B cell (primary cell): ENCODE data around the gene CCDC80. TPM values are rescaled to one million over a fixed set of nuclear protein-coding genes. Genes with fewer than 3 reads are reported as not detected.

Experiments used
- ATAC-seq: fragments of 200-7000 bp; cut with Tn5 transposase; one replicate; pipeline ENCODE4 v1.10.0; 2021; ENCODE audit warnings: low read depth, mild to moderate bottlenecking, moderate number of reproducible peaks, moderate library complexity
- CTCF ChIA-PET: fragments of 350-600 bp; sonication (Branson Sonifier 250); formaldehyde crosslinking; loops from one replicate; lab custom pipeline; 2021; ENCODE audit warnings: antibody characterized with exemption, inconsistent platforms; lab: Charles Lee
- POLR2A ChIA-PET: fragments of 350-600 bp; sonication (Branson Sonifier 250); formaldehyde crosslinking; loops from one replicate; lab custom pipeline; 2021; ENCODE audit warnings: antibody characterized with exemption; lab: Charles Lee
- DNase-seq: peaks from one replicate; pipeline ENCODE4 v3.0.0; 2013
- H2AFZ ChIP-seq: 2 replicates; pipeline ENCODE4 v1.6.1; 2012; ENCODE audit warnings: mild to moderate bottlenecking, low read depth, low read length; ENCODE audit not compliant: insufficient read depth, poor library complexity, severe bottlenecking
- H3K27ac ChIP-seq, 2 donors: 1 replicate in 1 of 2; 2 replicates in 1 of 2; pipeline ENCODE4 v1.5.1; 2012 to 2013; ENCODE audit warnings: low read length in 2 of 2, mild to moderate bottlenecking in 2 of 2, moderate library complexity in 1 of 2
- H3K27me3 ChIP-seq, 4 experiments: fragments of 200-600 bp in 1 of 4; sonication (generic) in 1 of 4; replicated peaks in 1 of 4; 1 replicate in 2 of 4; 2 replicates in 2 of 4; pipeline versions ENCODE4 v1.6.1 to v1.7.0; 2013 to 2016; ENCODE audit warnings: low read length in 3 of 4, mild to moderate bottlenecking in 2 of 4, mixed read lengths in 1 of 4, moderate library complexity in 1 of 4; ENCODE audit not compliant: insufficient read depth in 4 of 4, control insufficient read depth in 3 of 4; ENCODE audit errors: control extremely low read depth in 1 of 4
- H3K36me3 ChIP-seq, 2 experiments: replicated peaks in 1 of 2; 1 replicate in 1 of 2; 2 replicates in 1 of 2; pipeline versions ENCODE4 v1.6.1 to v1.7.1; 2013; ENCODE audit warnings: low read length in 1 of 2; ENCODE audit not compliant: insufficient read depth in 2 of 2, control insufficient read depth in 1 of 2; ENCODE audit errors: control extremely low read depth in 1 of 2, extremely low read depth in 1 of 2
- H3K4me1 ChIP-seq, 2 donors: fragments of 200-600 bp in 1 of 2; sonication (generic) in 1 of 2; 1 replicate in 1 of 2; 2 replicates in 1 of 2; pipeline versions ENCODE4 v1.5.1 to v1.6.1; 2013 to 2017; ENCODE audit warnings: low read length in 2 of 2; ENCODE audit not compliant: control insufficient read depth in 2 of 2, insufficient read depth in 2 of 2
- H3K4me2 ChIP-seq: replicated peaks from 2 replicates; pipeline ENCODE3; 2012; ENCODE audit warnings: mild to moderate bottlenecking, low read depth, low read length; ENCODE audit not compliant: poor library complexity, severe bottlenecking
- H3K4me3 ChIP-seq, 5 experiments: fragments of 200-600 bp in 1 of 5; sonication (generic) in 1 of 5; 1 replicate in 3 of 5; 2 replicates in 2 of 5; pipeline versions ENCODE4 v1.5.1 to v1.7.0; 2011 to 2016; ENCODE audit warnings: low read length in 4 of 5, mild to moderate bottlenecking in 4 of 5, low read depth in 2 of 5, control low read depth in 1 of 5, moderate library complexity in 1 of 5; ENCODE audit not compliant: insufficient read depth in 1 of 5; ENCODE audit errors: control extremely low read depth in 1 of 5, extremely low read depth in 1 of 5
- H3K79me2 ChIP-seq: fragments of 200-600 bp; sonication (generic); one replicate; pipeline ENCODE4 v1.6.0; 2016; ENCODE audit warnings: low read length; ENCODE audit not compliant: control insufficient read depth, insufficient read depth
- H3K9ac ChIP-seq: fragments of 200-600 bp; sonication (generic); 2 replicates; pipeline ENCODE4 v1.6.1; 2017; ENCODE audit warnings: mild to moderate bottlenecking, low read length, moderate library complexity
- H3K9me3 ChIP-seq, 3 donors: one replicate each; pipeline versions ENCODE4 v1.6.1 to v1.7.1; 2013; ENCODE audit warnings: low read length in 2 of 3; ENCODE audit not compliant: control insufficient read depth in 2 of 3, insufficient read depth in 1 of 3; ENCODE audit errors: control extremely low read depth in 1 of 3
- H4K20me1 ChIP-seq: 2 replicates; pipeline ENCODE4 v1.6.0; 2012; ENCODE audit warnings: mild to moderate bottlenecking, low read length; ENCODE audit not compliant: insufficient read depth, control insufficient read depth, poor library complexity, severe bottlenecking
- H3K27ac Mint-ChIP-seq: one replicate; pipeline ENCODE4 v1.8.0; 2021; ENCODE audit warnings: mixed read lengths
- H3K27me3 Mint-ChIP-seq: one replicate; pipeline ENCODE4 v1.8.0; 2021; ENCODE audit warnings: mixed read lengths
- H3K4me1 Mint-ChIP-seq: one replicate; pipeline ENCODE4 v1.8.0; 2021; ENCODE audit warnings: mixed read lengths
- H3K4me3 Mint-ChIP-seq: one replicate; pipeline ENCODE4 v1.8.0; 2021; ENCODE audit warnings: mixed read lengths
- H3K9me3 Mint-ChIP-seq: one replicate; pipeline ENCODE4 v1.8.0; 2022; ENCODE audit warnings: mixed read lengths; ENCODE audit not compliant: insufficient read depth
- EZH2 ChIP-seq: IDR thresholded peaks from 2 replicates; pipeline ENCODE4 v1.6.1; 2012; ENCODE audit warnings: borderline replicate concordance, low read depth, mild to moderate bottlenecking, moderate library complexity, low read length; ENCODE audit not compliant: insufficient read depth, poor library complexity, severe bottlenecking
- WGBS: methylation state at CpG from one replicate; pipeline ENCODE4 v1.1.5; 2013; ENCODE audit warnings: missing lambda C conversion rate; ENCODE audit not compliant: insufficient coverage; 5-methylcytosine and 5-hydroxymethylcytosine counted together
- intact Hi-C: fragments of 100-400 bp; cut with micrococcal nuclease; formaldehyde crosslinking; loops from one replicate; pipeline ENCODE4 v1.10.0; 2022
- polyA plus RNA-seq: library from polyadenylated mRNA; depleted of rRNA; stranded (reverse); fragments of >200 nt; gene quantifications from 2 replicates; pipeline ENCODE4 v1.2.3, GENCODE V29; 2012
- total RNA-seq, 2 donors: library from RNA; stranded (reverse); fragments of 120-200 nt in 1 of 2; gene quantifications; 1 replicate in 1 of 2; 2 replicates in 1 of 2; pipeline versions ENCODE4 v1.2.3 to v1.2.4, GENCODE V29; 2013 to 2022
- TF ChIP-seq, protein P1 (sequence below): fragments of 200-600 bp; IDR thresholded peaks from one replicate; pipeline ENCODE4 v1.8.0; 2022; ENCODE audit warnings: antibody characterized with exemption, mild to moderate bottlenecking

Gene CCDC80
- total and polyA plus RNA-seq, 2 donors (not counting 1 experiment from before 2014, with no cell fraction given), result under 0.01 TPM; not detected in 1

GRCh38 chr3:112689385-112689784 lies 48.4 kb upstream of the CCDC80 start:
- intact Hi-C loops, result no loop called here
- Mint-ChIP-seq H3K27me3 (no peaks in the 10 kb centered on the region), H3K4me1 (peaks cover 10% of the 10 kb centered on the region), H3K27ac (no peak overlapping the region), H3K9me3 (no peaks in the 10 kb centered on the region), H3K4me3 (no peak overlapping the region)
- ChIA-PET POLR2A (no interaction called here), CTCF (no interaction called here)
- no peak for DNase-seq
- Histone ChIP-seq H2AFZ (no peak overlapping the region), H3K27ac (no peak overlapping the region), H4K20me1 (no peaks in the 10 kb centered on the region), H3K36me3 (no peaks in the 10 kb centered on the region), H3K4me3 (no peak overlapping the region), H3K27me3 (peaks cover 0 to 3% (median 0%) of the 10 kb centered on the region in 4 experiments), H3K9me3 (no peaks in the 10 kb centered on the region), H3K4me1 (peaks cover 0 to 6% of the 10 kb centered on the region in 2 donors), H3K4me2 (no peak overlapping the region), H3K79me2 (no peaks in the 10 kb centered on the region), H3K9ac (no peak overlapping the region)
- no CpG with 5 or more reads among the region's 1 CpG for WGBS
- no peak for ATAC-seq
- TF ChIP-seq EZH2, result no peak
- TF ChIP-seq, protein P1, sequence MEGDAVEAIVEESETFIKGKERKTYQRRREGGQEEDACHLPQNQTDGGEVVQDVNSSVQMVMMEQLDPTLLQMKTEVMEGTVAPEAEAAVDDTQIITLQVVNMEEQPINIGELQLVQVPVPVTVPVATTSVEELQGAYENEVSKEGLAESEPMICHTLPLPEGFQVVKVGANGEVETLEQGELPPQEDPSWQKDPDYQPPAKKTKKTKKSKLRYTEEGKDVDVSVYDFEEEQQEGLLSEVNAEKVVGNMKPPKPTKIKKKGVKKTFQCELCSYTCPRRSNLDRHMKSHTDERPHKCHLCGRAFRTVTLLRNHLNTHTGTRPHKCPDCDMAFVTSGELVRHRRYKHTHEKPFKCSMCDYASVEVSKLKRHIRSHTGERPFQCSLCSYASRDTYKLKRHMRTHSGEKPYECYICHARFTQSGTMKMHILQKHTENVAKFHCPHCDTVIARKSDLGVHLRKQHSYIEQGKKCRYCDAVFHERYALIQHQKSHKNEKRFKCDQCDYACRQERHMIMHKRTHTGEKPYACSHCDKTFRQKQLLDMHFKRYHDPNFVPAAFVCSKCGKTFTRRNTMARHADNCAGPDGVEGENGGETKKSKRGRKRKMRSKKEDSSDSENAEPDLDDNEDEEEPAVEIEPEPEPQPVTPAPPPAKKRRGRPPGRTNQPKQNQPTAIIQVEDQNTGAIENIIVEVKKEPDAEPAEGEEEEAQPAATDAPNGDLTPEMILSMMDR, result no peak

DNA sequence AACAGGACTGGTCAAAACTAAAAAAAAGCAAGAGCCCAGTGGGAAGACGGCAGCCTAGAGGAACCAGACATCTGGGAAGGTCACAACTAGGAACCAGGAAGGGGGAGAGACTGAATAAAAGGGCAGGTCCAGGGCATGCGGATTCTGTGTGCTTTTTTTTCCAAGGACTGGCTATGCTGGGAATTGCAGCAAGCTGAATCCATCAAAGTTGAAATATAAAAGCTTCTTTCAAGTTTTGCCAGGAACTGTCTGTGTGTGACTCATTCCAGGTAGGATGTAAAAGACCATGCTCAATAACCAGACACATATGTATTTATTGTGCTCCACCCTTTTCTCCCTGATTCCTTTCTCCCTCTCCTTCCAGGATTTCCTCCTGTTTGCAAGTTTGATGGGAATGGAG lies 47.9 kb upstream of the CCDC80 start:
- Mint-ChIP-seq H3K4me3 (no peak overlapping the region), H3K27ac (no peak overlapping the region), H3K27me3 (no peaks in the 10 kb centered on the region)

More for the DNA sequence above, 47.9 kb upstream of the CCDC80 start:
- intact Hi-C loops, result no loop called here
- H3K4me3 ChIP-seq, result no peak overlapping the region
- no peaks in the 10 kb centered on the region for H4K20me1 ChIP-seq
- H3K27ac ChIP-seq, result no peak overlapping the region
- H3K79me2 ChIP-seq, result no peaks in the 10 kb centered on the region
- 100% methylated on average over 2 of the region's 2 CpGs for WGBS
- TF ChIP-seq, protein P1, result no peak
- TF ChIP-seq EZH2, result no peak
- no peaks in the 10 kb centered on the region for H3K36me3 ChIP-seq
- no peak overlapping the region for H3K9ac ChIP-seq
- ChIA-PET CTCF (no interaction called here), POLR2A (no interaction called here)
- no peak overlapping the region for H3K4me2 ChIP-seq
- Mint-ChIP-seq H3K9me3 (no peaks in the 10 kb centered on the region), H3K4me1 (peaks cover 10% of the 10 kb centered on the region)
- DNase-seq, result no peak
- H3K4me1 ChIP-seq, result peaks cover 0 to 6% of the 10 kb centered on the region in 2 donors
- no peaks in the 10 kb centered on the region for H3K9me3 ChIP-seq
- H2AFZ ChIP-seq, result no peak overlapping the region
- no peak for ATAC-seq
- peaks cover 0 to 3% (median 0%) of the 10 kb centered on the region in 4 experiments for H3K27me3 ChIP-seq
